K562 (cell line): ENCODE results near the gene KMO. TPM values are rescaled to one million over a fixed set of nuclear protein-coding genes. Genes with fewer than 3 reads are reported as not detected.

Experiments
- ATAC-seq: fragments of 200-7000 bp; cut with Tn5 transposase; 3 replicates; pipeline ENCODE4 v1.9.1; 2020; ENCODE audit warnings: moderate library complexity
- BruUV-seq: library from RNA; stranded (reverse); fragments of 400-500 nt; replicated peaks from 2 replicates; lab custom pipeline; 2021; lab: Mats Ljungman, UMichigan
- CTCF ChIA-PET: fragments of 300-600 bp; formaldehyde crosslinking; extraction: SDS; loops from one replicate; lab custom pipeline; 2021; ENCODE audit warnings: low intra/inter-chr PET ratio; lab: Yijun Ruan, JAX
- POLR2A ChIA-PET: fragments of 300-600, 350-650 bp; sonication (Branson Sonifier 250); formaldehyde crosslinking; extraction: SDS; loops from one replicate; lab custom pipeline; 2021; ENCODE audit warnings: antibody characterized with exemption, inconsistent platforms; lab: Yijun Ruan, JAX
- DNase-seq, 4 experiments: peaks; one replicate each; pipeline versions ENCODE4 v3.0.0 to v3.0.0-alpha.2; 2011 to 2018; ENCODE audit warnings: low spot score in 3 of 4, mixed read lengths in 3 of 4; ENCODE audit errors: extremely low read depth in 1 of 4
- FAIRE-seq: peaks from 2 replicates; lab custom pipeline; 2011; peaks lifted over from hg19 to GRCh38; lab: Jason Lieb, UNC
- H2AFZ ChIP-seq: 2 replicates; pipeline ENCODE4 v1.6.0; 2011; ENCODE audit warnings: low read depth, low read length, control low read depth, inconsistent platforms
- H3K27ac ChIP-seq: fragments of 200-600 bp; 3 replicates; pipeline ENCODE4 v1.8.0; 2011; ENCODE audit warnings: low read depth, mild to moderate bottlenecking, control low read depth, inconsistent platforms, low read length, moderate library complexity, mixed read lengths; ENCODE audit errors: extremely low read depth
- H3K27me3 ChIP-seq, 2 experiments: fragments of 300-600 bp in 1 of 2; 2 replicates in 1 of 2; 3 replicates in 1 of 2; pipeline versions ENCODE4 v1.6.0 to v1.8.0; 2011; ENCODE audit warnings: inconsistent platforms in 2 of 2, low read length in 2 of 2, mild to moderate bottlenecking in 1 of 2, mixed read lengths in 1 of 2, moderate library complexity in 1 of 2; ENCODE audit not compliant: control insufficient read depth in 2 of 2, insufficient read depth in 2 of 2
- H3K36me3 ChIP-seq: fragments of 300-600 bp; 3 replicates; pipeline ENCODE4 v1.8.0; 2011; ENCODE audit warnings: mild to moderate bottlenecking, low read length, inconsistent platforms; ENCODE audit not compliant: control insufficient read depth, insufficient read depth
- H3K4me1 ChIP-seq, 2 experiments: fragments of 200-600 bp in 1 of 2; replicated peaks in 1 of 2; 2 replicates in 1 of 2; 3 replicates in 1 of 2; pipeline versions ENCODE4 v1.5.1 to v1.8.0; 2011; ENCODE audit warnings: inconsistent platforms in 2 of 2, low read length in 2 of 2, mild to moderate bottlenecking in 1 of 2, mixed read lengths in 1 of 2, moderate library complexity in 1 of 2; ENCODE audit not compliant: control insufficient read depth in 2 of 2, insufficient read depth in 2 of 2
- H3K4me2 ChIP-seq: 2 replicates; pipeline ENCODE4 v1.6.1; 2011; ENCODE audit warnings: low read length, control low read depth, inconsistent platforms, mixed read lengths; ENCODE audit not compliant: insufficient read depth
- H3K4me3 ChIP-seq: fragments of 200-600 bp; sonication (generic), shearing (Covaris generic); 2 replicates; pipeline ENCODE4 v1.5.1; 2016; ENCODE audit warnings: control low read depth, inconsistent platforms
- H3K79me2 ChIP-seq: fragments of 200-600 bp; 3 replicates; pipeline ENCODE4 v1.8.0; 2011; ENCODE audit warnings: low read length, inconsistent platforms; ENCODE audit not compliant: control insufficient read depth, insufficient read depth
- H3K9ac ChIP-seq, 2 experiments: 2 replicates each; pipeline versions ENCODE4 v1.6.0 to v1.6.1; 2011; ENCODE audit warnings: low read depth in 2 of 2, low read length in 2 of 2, control low read depth in 1 of 2, inconsistent platforms in 1 of 2, mild to moderate bottlenecking in 1 of 2, mixed read lengths in 1 of 2; ENCODE audit not compliant: insufficient read depth in 1 of 2
- H3K9me1 ChIP-seq: one replicate; pipeline ENCODE4 v1.6.0; 2011; ENCODE audit warnings: inconsistent platforms, mild to moderate bottlenecking, low read length, moderate library complexity; ENCODE audit not compliant: control insufficient read depth, insufficient read depth
- H3K9me3 ChIP-seq: replicated peaks from 2 replicates; pipeline ENCODE4 v1.5.1; 2011; ENCODE audit warnings: low read depth, low read length, inconsistent platforms; ENCODE audit not compliant: control insufficient read depth, insufficient read depth
- H4K20me1 ChIP-seq: replicated peaks from 2 replicates; pipeline ENCODE4 v1.6.1; 2011; ENCODE audit warnings: low read length, inconsistent platforms, mixed read lengths; ENCODE audit not compliant: control insufficient read depth, insufficient read depth
- CBFB ChIP-seq: sonication (generic); formaldehyde crosslinking; IDR thresholded peaks from 2 replicates; pipeline ENCODE4 v1.4.0; 2020; ENCODE audit warnings: mild to moderate bottlenecking, missing genetic modification reagents
- FOS ChIP-seq: IDR thresholded peaks from 3 replicates; pipeline ENCODE4 v1.6.1; 2011; ENCODE audit not compliant: insufficient read length; ENCODE audit errors: extremely low read depth
- PTTG1 ChIP-seq: fragments of 450-650 bp; IDR thresholded peaks from 2 replicates; pipeline ENCODE4 v1.6.1; 2016; ENCODE audit warnings: low read depth, mild to moderate bottlenecking, missing genetic modification characterization, missing compliant biosample characterization
- RHOXF2B ChIP-seq: fragments of 250-450 bp; sonication (Bioruptor Pico); conservative IDR thresholded peaks from 2 replicates; pipeline ENCODE4 v1.5.1; 2021
- TAF7 ChIP-seq: fragments of 450-650 bp; IDR thresholded peaks from 2 replicates; pipeline ENCODE4 v1.6.1; 2016; ENCODE audit warnings: missing genetic modification characterization, missing compliant biosample characterization
- ZKSCAN3 ChIP-seq: fragments of 250-450 bp; sonication (Bioruptor Pico); IDR thresholded peaks from 2 replicates; pipeline ENCODE4 v1.4.0; 2020
- ZNF316 ChIP-seq: fragments of 450-650 bp; IDR thresholded peaks from 2 replicates; pipeline ENCODE4 v1.6.1; 2016
- in situ Hi-C: fragments of 300-500 bp; cut with MboI; formaldehyde crosslinking; loops from 4 replicates; pipeline ENCODE4 v1.15.0; 2018; ENCODE audit warnings: inconsistent platforms, mixed read lengths
- intact Hi-C: fragments of 100-400 bp; cut with micrococcal nuclease; formaldehyde crosslinking; loops from 2 replicates; pipeline ENCODE4 v1.14.2; 2022
- polyA plus RNA-seq, 8 experiments: library from polyadenylated mRNA; depleted of rRNA in 4 of 8; stranded (reverse) in 5 of 8; unstranded in 3 of 8; fragments of >200 nt; fragmentation: Nextera tagmentation in 2 of 8; fragmentation: Illumina TruSeq in 1 of 8; extraction: Ambion mirVana in 2 of 8; extraction: Trizol in 1 of 8; gene quantifications; 2 replicates each; pipeline versions ENCODE4 v1.2.1 to v1.2.3, GENCODE V29; 2011 to 2014; ENCODE audit warnings: inconsistent platforms in 1 of 8, missing spikeins in 1 of 8
- total RNA-seq, 7 experiments: library from RNA; depleted of rRNA in 6 of 7; stranded (reverse); fragments of >200 nt in 6 of 7; fragmentation: Illumina TruSeq in 2 of 7; extraction: Trizol in 2 of 7; gene quantifications; 2 replicates each; pipeline versions ENCODE4 v1.2.1 to v1.2.3, GENCODE V29; 2011 to 2021; ENCODE audit warnings: low replicate concordance in 1 of 7
- TF ChIP-seq, protein P1 (sequence below): fragments of 450-650 bp; IDR thresholded peaks from 2 replicates; pipeline ENCODE4 v1.6.1; 2017; ENCODE audit warnings: antibody characterized with exemption
- TF ChIP-seq, protein P2 (sequence below), 2 experiments: fragments of 450-650 bp in 1 of 2; sonication (generic) in 1 of 2; formaldehyde crosslinking; conservative IDR thresholded peaks; 2 replicates each; pipeline versions ENCODE4 v1.4.0 to v1.8.1; 2020 to 2022; ENCODE audit warnings: mild to moderate bottlenecking in 1 of 2, missing genetic modification reagents in 1 of 2
- TF ChIP-seq, protein P3 (sequence below): fragments of 450-650 bp; formaldehyde crosslinking; IDR thresholded peaks from 2 replicates; pipeline ENCODE4 v1.4.0; 2020; ENCODE audit warnings: mild to moderate bottlenecking

KMO gene
- total and polyA plus RNA-seq, 9 of the 15 experiments (the other 6 are each of a cell fraction or from before 2014, with no cell fraction given) = 0.01 to 0.11 (median 0.01) TPM; not detected in 6

DNA sequence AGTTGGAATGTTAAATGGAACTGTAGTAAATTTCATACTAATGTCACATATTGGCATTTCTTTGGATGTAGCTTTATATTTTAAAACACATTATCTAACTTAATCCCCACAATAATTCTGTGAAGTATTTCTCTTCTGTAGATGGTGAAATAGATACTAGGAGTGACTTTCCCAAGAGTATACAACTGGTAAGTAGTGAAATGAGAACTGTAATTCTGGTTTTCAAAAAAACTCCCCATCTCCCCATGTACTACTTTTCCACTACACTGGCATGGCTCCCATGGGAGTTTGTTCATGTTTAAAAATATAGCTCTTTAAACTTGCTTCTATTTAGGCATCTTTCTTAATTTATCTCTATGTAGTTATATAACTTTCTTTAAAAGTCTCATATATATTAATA is 97.8 kb downstream of the KMO start:
- CTCF ChIA-PET = no interaction called here
- Histone ChIP-seq H3K27me3 (no peaks in the 10 kb centered on the region), H3K27ac (no peak overlapping the region), H3K36me3 (peaks cover 52% of the 10 kb centered on the region), H4K20me1 (no peaks in the 10 kb centered on the region; the same call in 1 of the 2 replicates), H3K9ac (no peak overlapping the region), H2AFZ (no peak overlapping the region), H3K9me1 (no peaks in the 10 kb centered on the region), H3K4me3 (no peak overlapping the region), H3K9me3 (no peaks in the 10 kb centered on the region), H3K4me2 (no peak overlapping the region), H3K79me2 (peaks cover 36% of the 10 kb centered on the region), H3K4me1 (no peaks in the 10 kb centered on the region)
- ATAC-seq (no peak), FAIRE-seq (no peak), DNase-seq (no peak)
- intact Hi-C loops = no loop called here
- TF ChIP-seq ZNF316 (no peak), PTTG1 (tag) (no peak), RHOXF2B (CRISPR knock-in tag) (no peak), FOS (no peak), ZKSCAN3 (no peak), TAF7 (tag) (no peak), CBFB (CRISPR knock-in tag) (no peak)
- TF ChIP-seq, protein P1, sequence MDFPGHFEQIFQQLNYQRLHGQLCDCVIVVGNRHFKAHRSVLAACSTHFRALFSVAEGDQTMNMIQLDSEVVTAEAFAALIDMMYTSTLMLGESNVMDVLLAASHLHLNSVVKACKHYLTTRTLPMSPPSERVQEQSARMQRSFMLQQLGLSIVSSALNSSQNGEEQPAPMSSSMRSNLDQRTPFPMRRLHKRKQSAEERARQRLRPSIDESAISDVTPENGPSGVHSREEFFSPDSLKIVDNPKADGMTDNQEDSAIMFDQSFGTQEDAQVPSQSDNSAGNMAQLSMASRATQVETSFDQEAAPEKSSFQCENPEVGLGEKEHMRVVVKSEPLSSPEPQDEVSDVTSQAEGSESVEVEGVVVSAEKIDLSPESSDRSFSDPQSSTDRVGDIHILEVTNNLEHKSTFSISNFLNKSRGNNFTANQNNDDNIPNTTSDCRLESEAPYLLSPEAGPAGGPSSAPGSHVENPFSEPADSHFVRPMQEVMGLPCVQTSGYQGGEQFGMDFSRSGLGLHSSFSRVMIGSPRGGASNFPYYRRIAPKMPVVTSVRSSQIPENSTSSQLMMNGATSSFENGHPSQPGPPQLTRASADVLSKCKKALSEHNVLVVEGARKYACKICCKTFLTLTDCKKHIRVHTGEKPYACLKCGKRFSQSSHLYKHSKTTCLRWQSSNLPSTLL = no peak
- TF ChIP-seq, protein P2, sequence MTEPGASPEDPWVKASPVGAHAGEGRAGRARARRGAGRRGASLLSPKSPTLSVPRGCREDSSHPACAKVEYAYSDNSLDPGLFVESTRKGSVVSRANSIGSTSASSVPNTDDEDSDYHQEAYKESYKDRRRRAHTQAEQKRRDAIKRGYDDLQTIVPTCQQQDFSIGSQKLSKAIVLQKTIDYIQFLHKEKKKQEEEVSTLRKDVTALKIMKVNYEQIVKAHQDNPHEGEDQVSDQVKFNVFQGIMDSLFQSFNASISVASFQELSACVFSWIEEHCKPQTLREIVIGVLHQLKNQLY (CRISPR knock-in tag; conservative IDR thresholded peaks at IDR 0.05) = no peak
- TF ChIP-seq, protein P3, sequence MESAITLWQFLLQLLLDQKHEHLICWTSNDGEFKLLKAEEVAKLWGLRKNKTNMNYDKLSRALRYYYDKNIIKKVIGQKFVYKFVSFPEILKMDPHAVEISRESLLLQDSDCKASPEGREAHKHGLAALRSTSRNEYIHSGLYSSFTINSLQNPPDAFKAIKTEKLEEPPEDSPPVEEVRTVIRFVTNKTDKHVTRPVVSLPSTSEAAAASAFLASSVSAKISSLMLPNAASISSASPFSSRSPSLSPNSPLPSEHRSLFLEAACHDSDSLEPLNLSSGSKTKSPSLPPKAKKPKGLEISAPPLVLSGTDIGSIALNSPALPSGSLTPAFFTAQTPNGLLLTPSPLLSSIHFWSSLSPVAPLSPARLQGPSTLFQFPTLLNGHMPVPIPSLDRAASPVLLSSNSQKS (CRISPR knock-in tag) = no peak
- in situ Hi-C loops = no loop called here
- POLR2A ChIA-PET = interaction anchor here (0.6 to 1.6 kb wide), 6 partner anchors 8 to 218 kb away, joined by 3 to 6 read pairs (median 4); partner anchors contain the start of genes CHML, EXO1 and OPN3
- BruUV-seq = no TSS peak
